Measurements from ENCODE around the gene ZNF398. TPM values are rescaled to one million over a fixed set of nuclear protein-coding genes. Genes with fewer than 3 reads are reported as not detected.

Gene ZNF398
- total RNA-seq, 4 donors from 2014 or later = 12.8 to 19.9 (median 15.0) TPM

GRCh38 chr7:149171892-149172533 is 24.8 kb downstream of the ZNF398 start:
- no peak for ATAC-seq
- TF ChIP-seq POLR2A (IDR thresholded peaks at IDR 0.05) = no peak
- TF ChIP-seq CTCF (IDR thresholded peaks at IDR 0.05 in 4 of 5, conservative IDR thresholded peaks at IDR 0.05 in 1 of 5) = no peak
- Histone ChIP-seq H3K4me3 (no peak overlapping the region), H3K9me3 (no peaks in the 10 kb centered on the region), H3K27me3 (no peaks in the 10 kb centered on the region), H3K4me1 (no peaks in the 10 kb centered on the region), H3K36me3 (peaks cover 6 to 70% of the 10 kb centered on the region in 2 donors), H3K27ac (no peak overlapping the region)
- intact Hi-C loops (cut with DNase I; ENCODE audit: low total_unique reads) (no loop called here), in situ Hi-C loops (cut with MboI; ENCODE audit: low sequenced_read_pairs in 4 of 4) (no loop called here)
- DNase-seq = no peak

- no peaks in the 10 kb centered on the region for H3K4me1 ChIP-seq
- no peak overlapping the region for H3K4me3 ChIP-seq
- no peak for TF ChIP-seq POLR2A (IDR thresholded peaks at IDR 0.05)
- no peak for TF ChIP-seq CTCF (IDR thresholded peaks at IDR 0.05 in 4 of 5, conservative IDR thresholded peaks at IDR 0.05 in 1 of 5)
- no peak for DNase-seq
- in situ Hi-C loops (cut with MboI; ENCODE audit: low sequenced_read_pairs in 4 of 4) = no loop called here
- intact Hi-C loops (cut with DNase I; ENCODE audit: low total_unique reads) = no loop called here
- H3K9me3 ChIP-seq = no peaks in the 10 kb centered on the region
- H3K27ac ChIP-seq = no peak overlapping the region
- H3K27me3 ChIP-seq = no peaks in the 10 kb centered on the region
- H3K36me3 ChIP-seq = peaks cover 3 to 70% of the 10 kb centered on the region in 2 donors
- ATAC-seq = no peak
Observed at GRCh38 chr7:149172534-149172920, 25.3 kb downstream of the ZNF398 start.

GRCh38 chr7:149175150-149175549 is 27.9 kb downstream of the ZNF398 start:
- in situ Hi-C loops (cut with MboI; ENCODE audit: low sequenced_read_pairs in 4 of 4) = no loop called here
- intact Hi-C loops (cut with DNase I; ENCODE audit: low total_unique reads) = no loop called here
- Histone ChIP-seq H3K9me3 (no peaks in the 10 kb centered on the region), H3K27ac (no peak overlapping the region), H3K27me3 (no peaks in the 10 kb centered on the region), H3K36me3 (peaks cover 0 to 69% of the 10 kb centered on the region in 2 donors), H3K4me3 (no peak overlapping the region), H3K4me1 (no peaks in the 10 kb centered on the region)
- DNase-seq = no peak
- no peak for ATAC-seq
- no peak for TF ChIP-seq POLR2A (IDR thresholded peaks at IDR 0.05)
- no peak for TF ChIP-seq CTCF (IDR thresholded peaks at IDR 0.05 in 4 of 5, conservative IDR thresholded peaks at IDR 0.05 in 1 of 5)

- DNase-seq (no peak), ATAC-seq (no peak)
- Histone ChIP-seq H3K27me3 (no peaks in the 10 kb centered on the region), H3K36me3 (peaks cover 0 to 58% of the 10 kb centered on the region in 2 donors), H3K9me3 (no peaks in the 10 kb centered on the region), H3K27ac (no peak overlapping the region), H3K4me1 (no peaks in the 10 kb centered on the region), H3K4me3 (no peak overlapping the region)
- TF ChIP-seq CTCF (IDR thresholded peaks at IDR 0.05 in 4 of 5, conservative IDR thresholded peaks at IDR 0.05 in 1 of 5) = no peak
- intact Hi-C loops (cut with DNase I; ENCODE audit: low total_unique reads) = no loop called here
- in situ Hi-C loops (cut with MboI; ENCODE audit: low sequenced_read_pairs in 4 of 4) = no loop called here
Observed at GRCh38 chr7:149179241-149179640, 32.0 kb downstream of the ZNF398 start.

Measured in gastrocnemius medialis (tissue), 4 donors.